ENCODE measurements around the gene FUBP3. TPM values are rescaled to one million over a fixed set of nuclear protein-coding genes. Genes with fewer than 3 reads are reported as not detected.

FUBP3 gene
- total RNA-seq, 4 donors from 2014 or later: 47.6 to 62.0 (median 52.4) TPM

- TF ChIP-seq, protein P1, sequence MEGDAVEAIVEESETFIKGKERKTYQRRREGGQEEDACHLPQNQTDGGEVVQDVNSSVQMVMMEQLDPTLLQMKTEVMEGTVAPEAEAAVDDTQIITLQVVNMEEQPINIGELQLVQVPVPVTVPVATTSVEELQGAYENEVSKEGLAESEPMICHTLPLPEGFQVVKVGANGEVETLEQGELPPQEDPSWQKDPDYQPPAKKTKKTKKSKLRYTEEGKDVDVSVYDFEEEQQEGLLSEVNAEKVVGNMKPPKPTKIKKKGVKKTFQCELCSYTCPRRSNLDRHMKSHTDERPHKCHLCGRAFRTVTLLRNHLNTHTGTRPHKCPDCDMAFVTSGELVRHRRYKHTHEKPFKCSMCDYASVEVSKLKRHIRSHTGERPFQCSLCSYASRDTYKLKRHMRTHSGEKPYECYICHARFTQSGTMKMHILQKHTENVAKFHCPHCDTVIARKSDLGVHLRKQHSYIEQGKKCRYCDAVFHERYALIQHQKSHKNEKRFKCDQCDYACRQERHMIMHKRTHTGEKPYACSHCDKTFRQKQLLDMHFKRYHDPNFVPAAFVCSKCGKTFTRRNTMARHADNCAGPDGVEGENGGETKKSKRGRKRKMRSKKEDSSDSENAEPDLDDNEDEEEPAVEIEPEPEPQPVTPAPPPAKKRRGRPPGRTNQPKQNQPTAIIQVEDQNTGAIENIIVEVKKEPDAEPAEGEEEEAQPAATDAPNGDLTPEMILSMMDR (IDR thresholded peaks at IDR 0.05): no peak
- TF ChIP-seq EP300 (IDR thresholded peaks at IDR 0.05): no peak
- TF ChIP-seq POLR2AphosphoS5 (IDR thresholded peaks at IDR 0.05): no peak
- TF ChIP-seq POLR2A (IDR thresholded peaks at IDR 0.05): no peak
- no peak overlapping the region for H3K4me3 ChIP-seq
- peaks cover 37% of the 10 kb centered on the region for H3K27me3 ChIP-seq
- no peaks in the 10 kb centered on the region for H3K4me1 ChIP-seq
- H3K36me3 ChIP-seq: no peaks in the 10 kb centered on the region
- H3K9me3 ChIP-seq: no peaks in the 10 kb centered on the region
- ATAC-seq: no peak
- no CpG with 5 or more reads among the region's 6 CpGs for WGBS, 2 donors (ENCODE audit: low coverage in 1 of 2)
- H3K27ac ChIP-seq: no peak overlapping the region
Observed at GRCh38 chr9:130548103-130548502, 31.3 kb upstream of the FUBP3 start.

DNA sequence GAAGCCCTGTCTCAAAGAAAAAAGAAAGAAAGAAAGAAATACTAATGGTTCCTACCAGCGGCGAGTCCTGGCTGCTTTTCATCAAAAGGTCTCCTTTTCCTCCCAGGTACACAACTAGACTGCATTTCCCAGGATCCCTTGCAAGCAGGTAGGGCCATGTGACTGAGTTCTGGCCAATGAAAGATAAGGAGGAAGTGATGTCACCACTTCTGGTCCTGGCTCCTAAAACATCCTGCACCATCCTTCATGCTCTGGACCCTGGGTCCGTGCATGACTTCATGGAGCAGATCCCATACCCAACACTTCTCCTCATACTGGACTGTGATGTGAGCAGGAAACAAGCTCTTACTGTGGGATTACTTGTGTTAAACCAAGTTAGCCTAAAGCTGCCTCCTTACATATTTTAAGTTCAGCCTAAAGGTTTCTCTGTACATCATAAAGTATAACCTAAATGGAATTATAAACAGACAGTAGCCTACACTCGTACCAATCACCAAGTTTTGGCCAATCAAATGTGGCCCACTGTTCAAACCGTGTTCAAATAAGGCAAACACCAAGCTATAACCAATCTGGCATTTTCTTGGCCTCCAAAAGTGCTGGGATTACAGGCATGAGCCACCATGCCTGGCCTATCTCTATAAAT is 30.2 kb upstream of the FUBP3 start:
- H3K4me1 ChIP-seq: no peaks in the 10 kb centered on the region
- H3K27me3 ChIP-seq: peaks cover 44% of the 10 kb centered on the region
- H3K27ac ChIP-seq: no peak overlapping the region
- no peaks in the 10 kb centered on the region for H3K9me3 ChIP-seq
- no peak for TF ChIP-seq EP300 (IDR thresholded peaks at IDR 0.05)
- TF ChIP-seq POLR2AphosphoS5 (IDR thresholded peaks at IDR 0.05): no peak
- TF ChIP-seq POLR2A (IDR thresholded peaks at IDR 0.05): no peak
- TF ChIP-seq, protein P1 (IDR thresholded peaks at IDR 0.05): no peak
- ATAC-seq: no peak
- H3K36me3 ChIP-seq: no peaks in the 10 kb centered on the region
- no peak overlapping the region for H3K4me3 ChIP-seq
- WGBS, 2 donors (ENCODE audit: low coverage in 1 of 2): 77 to 94% methylated on average over 4 to 5 of the region's 5 CpGs

DNA sequence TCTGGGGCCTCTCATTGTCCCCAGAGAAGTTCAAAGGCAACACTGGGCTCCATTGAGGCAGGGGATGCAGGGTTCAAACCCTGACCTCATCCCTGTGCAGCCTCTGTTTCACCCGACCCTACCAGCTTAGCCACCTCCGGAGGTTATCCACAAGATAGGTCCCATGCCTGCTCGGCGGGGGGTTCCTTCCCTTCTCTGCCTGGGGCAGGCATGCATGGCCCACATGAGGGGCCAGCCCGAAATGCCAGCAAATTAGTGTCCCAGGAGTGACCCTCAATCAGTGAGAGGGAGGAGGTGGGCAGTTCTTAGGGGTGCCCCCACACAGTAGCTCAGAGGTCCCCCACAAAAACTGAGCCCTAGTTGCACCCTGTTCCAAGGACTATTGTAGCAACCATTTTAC is 24.8 kb upstream of the FUBP3 start:
- H3K4me3 ChIP-seq: no peak overlapping the region
- peaks cover 56% of the 10 kb centered on the region for H3K27me3 ChIP-seq
- H3K27ac ChIP-seq: no peak overlapping the region
- no peak for TF ChIP-seq POLR2AphosphoS5 (IDR thresholded peaks at IDR 0.05)
- TF ChIP-seq, protein P1 (IDR thresholded peaks at IDR 0.05): no peak
- TF ChIP-seq EP300 (IDR thresholded peaks at IDR 0.05): no peak
- TF ChIP-seq POLR2A (IDR thresholded peaks at IDR 0.05): no peak
- WGBS, 2 donors (ENCODE audit: low coverage in 1 of 2): 40 to 100% methylated on average over 1 of the region's 5 CpGs
- H3K9me3 ChIP-seq: peaks cover 0 to 4% (median 0%) of the 10 kb centered on the region in 3 donors
- H3K4me1 ChIP-seq: no peaks in the 10 kb centered on the region
- ATAC-seq: no peak
- no peaks in the 10 kb centered on the region for H3K36me3 ChIP-seq

- ATAC-seq: no peak
- 70 to 80% methylated on average over 1 to 5 of the region's 6 CpGs for WGBS, 2 donors (ENCODE audit: low coverage in 1 of 2)
- no peaks in the 10 kb centered on the region for H3K4me1 ChIP-seq
- no peak overlapping the region for H3K27ac ChIP-seq
- TF ChIP-seq EP300 (IDR thresholded peaks at IDR 0.05): no peak
- H3K4me3 ChIP-seq: no peak overlapping the region
- H3K36me3 ChIP-seq: no peaks in the 10 kb centered on the region
- H3K27me3 ChIP-seq: peaks cover 56% of the 10 kb centered on the region
- H3K9me3 ChIP-seq: peaks cover 0 to 4% (median 0%) of the 10 kb centered on the region in 3 donors
Observed at GRCh38 chr9:130555061-130555460, 24.3 kb upstream of the FUBP3 start.

DNA sequence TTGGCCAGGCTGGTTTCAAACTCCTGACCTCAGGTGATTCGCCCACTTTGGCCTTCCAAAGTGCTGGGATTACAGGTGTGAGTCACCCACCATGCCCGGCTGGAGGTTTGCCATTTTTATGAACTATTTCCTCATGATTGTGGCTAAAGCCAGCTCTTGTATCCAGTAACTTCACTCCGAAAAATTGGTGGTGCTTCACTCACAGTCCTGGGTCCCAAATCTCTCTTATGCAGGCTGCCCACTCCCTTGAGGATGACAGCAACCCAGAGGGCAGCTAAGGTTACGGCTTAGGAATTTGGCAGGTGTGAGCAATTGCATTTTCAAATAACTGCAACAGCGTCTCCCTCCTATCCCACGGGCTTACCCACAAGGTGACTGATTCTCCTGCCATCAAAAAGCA is 23.4 kb upstream of the FUBP3 start:
- Histone ChIP-seq H3K4me1 (no peaks in the 10 kb centered on the region), H3K9me3 (peaks cover 0 to 4% (median 0%) of the 10 kb centered on the region in 3 donors), H3K27me3 (peaks cover 56% of the 10 kb centered on the region), H3K27ac (no peak overlapping the region), H3K4me3 (no peak overlapping the region), H3K36me3 (no peaks in the 10 kb centered on the region)
- TF ChIP-seq POLR2A (IDR thresholded peaks at IDR 0.05): no peak
- TF ChIP-seq POLR2AphosphoS5 (IDR thresholded peaks at IDR 0.05): no peak
- no peak for TF ChIP-seq EP300 (IDR thresholded peaks at IDR 0.05)
- TF ChIP-seq, protein P1 (IDR thresholded peaks at IDR 0.05): no peak
- WGBS, 2 donors (ENCODE audit: low coverage in 1 of 2): 40% methylated on average over 1 of the region's 6 CpGs; no CpG with 5 or more reads in 1 of the 2 donors
- no peak for ATAC-seq

Measured in gastroesophageal sphincter (tissue), 4 donors.